AG09309 (cell line): ENCODE data around the gene KCTD16.
A peak's percentile ranks its signal among the peaks of the same experiment; 100 is the strongest.

ENCODE experiments used
- DNase-seq: peaks from one replicate; pipeline ENCODE4 v3.0.0-alpha.2; 2010; ENCODE audit warnings: low read depth
- H3K4me3 ChIP-seq: 2 replicates; pipeline ENCODE4 v1.5.1; 2011; ENCODE audit warnings: mild to moderate bottlenecking, low read depth, low read length, moderate library complexity; ENCODE audit not compliant: control insufficient read depth
- TF ChIP-seq, protein P1 (sequence below): IDR thresholded peaks from 2 replicates; pipeline ENCODE4 v1.5.1; 2011; ENCODE audit warnings: mild to moderate bottlenecking, low read depth, low read length, inconsistent platforms; ENCODE audit not compliant: insufficient read depth, control insufficient read depth; ENCODE audit errors: missing control alignments

The KCTD16 gene

DNA sequence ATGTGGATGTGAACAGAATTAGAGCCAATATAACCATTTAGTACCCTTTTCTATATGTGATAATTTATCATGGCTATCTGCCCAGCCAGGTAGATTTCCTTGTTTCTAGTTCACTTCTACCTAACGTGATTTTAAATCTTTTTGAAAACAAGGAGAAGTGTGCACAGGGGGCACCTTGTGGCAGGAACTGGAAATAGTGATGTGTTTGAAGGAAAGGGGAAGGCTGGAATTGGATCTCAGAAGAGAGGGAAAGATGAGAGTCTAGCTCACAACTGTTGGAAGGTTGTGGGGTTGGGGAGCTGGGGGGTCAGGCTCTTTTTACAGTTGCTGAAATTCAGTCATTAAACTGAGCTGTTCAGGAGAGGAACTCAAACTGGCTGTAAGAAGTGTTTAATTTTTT is 219.5 kb downstream of the KCTD16 start:
- TF ChIP-seq, protein P1, sequence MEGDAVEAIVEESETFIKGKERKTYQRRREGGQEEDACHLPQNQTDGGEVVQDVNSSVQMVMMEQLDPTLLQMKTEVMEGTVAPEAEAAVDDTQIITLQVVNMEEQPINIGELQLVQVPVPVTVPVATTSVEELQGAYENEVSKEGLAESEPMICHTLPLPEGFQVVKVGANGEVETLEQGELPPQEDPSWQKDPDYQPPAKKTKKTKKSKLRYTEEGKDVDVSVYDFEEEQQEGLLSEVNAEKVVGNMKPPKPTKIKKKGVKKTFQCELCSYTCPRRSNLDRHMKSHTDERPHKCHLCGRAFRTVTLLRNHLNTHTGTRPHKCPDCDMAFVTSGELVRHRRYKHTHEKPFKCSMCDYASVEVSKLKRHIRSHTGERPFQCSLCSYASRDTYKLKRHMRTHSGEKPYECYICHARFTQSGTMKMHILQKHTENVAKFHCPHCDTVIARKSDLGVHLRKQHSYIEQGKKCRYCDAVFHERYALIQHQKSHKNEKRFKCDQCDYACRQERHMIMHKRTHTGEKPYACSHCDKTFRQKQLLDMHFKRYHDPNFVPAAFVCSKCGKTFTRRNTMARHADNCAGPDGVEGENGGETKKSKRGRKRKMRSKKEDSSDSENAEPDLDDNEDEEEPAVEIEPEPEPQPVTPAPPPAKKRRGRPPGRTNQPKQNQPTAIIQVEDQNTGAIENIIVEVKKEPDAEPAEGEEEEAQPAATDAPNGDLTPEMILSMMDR = peak; percentile 34
- H3K4me3 ChIP-seq = no peak overlapping the region
- DNase-seq = no peak

DNA sequence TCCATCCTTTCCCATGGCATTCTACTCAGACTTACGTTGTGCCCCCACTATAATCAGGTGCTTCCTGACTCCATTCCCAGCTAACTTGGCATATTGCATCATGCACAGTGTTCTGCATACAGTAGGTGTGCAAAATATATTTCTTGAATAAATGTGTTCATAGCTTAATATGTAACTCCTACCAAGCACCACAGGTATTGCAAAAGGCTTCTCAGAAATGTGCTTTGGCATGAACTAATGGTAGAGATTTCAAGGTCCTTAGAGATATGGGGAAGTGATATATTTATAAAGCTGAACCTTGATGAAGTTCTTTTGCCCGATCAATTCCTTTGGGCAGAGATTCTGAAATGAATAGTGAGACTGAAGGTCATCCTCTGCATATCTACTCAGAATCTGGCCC is 220.4 kb downstream of the KCTD16 start:
- no peak overlapping the region for H3K4me3 ChIP-seq
- TF ChIP-seq, protein P1 = no peak
- DNase-seq = no peak

DNA sequence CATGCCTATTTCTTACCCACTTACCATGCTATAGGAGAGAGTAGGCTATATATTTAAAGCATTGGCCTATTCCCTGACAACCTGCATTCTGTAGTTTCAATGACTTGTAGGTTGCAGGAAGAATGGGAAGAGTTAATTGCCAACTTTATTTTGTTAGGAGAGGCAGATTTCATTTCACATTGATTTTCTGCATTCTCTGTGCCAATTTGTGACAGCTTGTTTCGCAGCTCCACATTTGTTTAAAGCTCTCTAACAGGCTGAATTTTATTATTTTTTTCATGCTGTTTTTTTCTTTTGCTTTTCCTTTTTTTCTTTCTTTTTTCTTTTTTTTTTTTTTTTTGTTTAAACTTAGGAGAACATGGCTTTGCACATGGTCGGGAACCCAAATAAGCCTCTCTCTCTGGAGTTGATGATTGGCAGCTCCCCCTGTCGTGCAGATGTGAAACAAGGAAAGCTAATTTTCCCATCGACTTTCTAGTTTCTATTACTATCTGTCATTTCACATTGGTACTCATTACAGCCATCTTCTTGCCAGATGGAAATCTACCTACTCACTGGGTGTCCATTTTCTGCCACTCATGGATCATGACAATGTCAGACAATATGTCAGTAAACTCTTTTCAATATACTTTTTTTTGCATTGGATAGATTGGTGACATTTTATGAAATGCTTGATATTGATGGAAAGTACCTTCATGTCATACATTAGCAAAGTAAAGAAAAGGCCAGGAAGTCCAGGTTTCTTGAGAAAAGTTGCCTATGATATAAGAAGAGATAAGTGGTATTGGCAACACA is 223.2 kb downstream of the KCTD16 start:
- H3K4me3 ChIP-seq = no peak overlapping the region
- no peak for DNase-seq
- TF ChIP-seq, protein P1 = no peak

DNA sequence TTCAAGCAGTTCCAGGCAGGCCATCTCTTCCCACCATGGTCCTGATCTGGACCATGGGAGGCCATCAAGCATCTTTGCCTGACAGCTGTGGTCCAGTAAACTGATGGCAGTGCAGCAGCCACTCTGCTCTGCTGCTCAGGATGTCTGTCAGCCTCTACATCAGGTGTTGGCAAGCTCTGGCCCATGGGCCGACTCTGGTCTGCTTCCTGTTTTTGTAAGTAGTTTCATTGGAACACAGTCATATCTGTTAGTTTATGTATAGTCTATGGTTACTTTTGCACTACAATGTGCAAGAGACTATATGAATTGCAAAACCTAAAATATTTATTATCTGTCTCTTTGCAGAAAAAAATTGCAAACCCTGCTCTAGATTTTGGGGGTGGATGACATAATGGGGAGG is 225.0 kb downstream of the KCTD16 start:
- H3K4me3 ChIP-seq = no peak overlapping the region
- TF ChIP-seq, protein P1 = no peak
- DNase-seq = no peak

DNA sequence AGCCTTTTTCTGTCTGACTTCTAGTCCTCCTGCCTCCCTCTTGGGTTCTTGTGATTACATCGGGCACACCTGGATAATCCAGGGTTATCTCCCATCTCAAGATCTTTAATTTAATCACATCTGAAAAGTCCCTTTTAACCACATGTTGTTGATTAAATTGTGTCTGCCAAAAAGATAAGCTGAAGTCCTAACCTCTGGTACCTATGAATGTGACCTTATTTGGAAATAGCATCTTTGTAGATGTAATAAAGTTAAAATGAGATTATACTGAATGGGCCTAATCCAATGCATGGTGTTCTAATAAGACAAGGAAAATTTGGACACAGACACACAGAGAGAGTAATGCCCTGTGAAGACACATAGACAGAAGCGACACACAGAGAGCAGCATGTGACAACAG is 232.4 kb downstream of the KCTD16 start:
- TF ChIP-seq, protein P1 = no peak

DNA sequence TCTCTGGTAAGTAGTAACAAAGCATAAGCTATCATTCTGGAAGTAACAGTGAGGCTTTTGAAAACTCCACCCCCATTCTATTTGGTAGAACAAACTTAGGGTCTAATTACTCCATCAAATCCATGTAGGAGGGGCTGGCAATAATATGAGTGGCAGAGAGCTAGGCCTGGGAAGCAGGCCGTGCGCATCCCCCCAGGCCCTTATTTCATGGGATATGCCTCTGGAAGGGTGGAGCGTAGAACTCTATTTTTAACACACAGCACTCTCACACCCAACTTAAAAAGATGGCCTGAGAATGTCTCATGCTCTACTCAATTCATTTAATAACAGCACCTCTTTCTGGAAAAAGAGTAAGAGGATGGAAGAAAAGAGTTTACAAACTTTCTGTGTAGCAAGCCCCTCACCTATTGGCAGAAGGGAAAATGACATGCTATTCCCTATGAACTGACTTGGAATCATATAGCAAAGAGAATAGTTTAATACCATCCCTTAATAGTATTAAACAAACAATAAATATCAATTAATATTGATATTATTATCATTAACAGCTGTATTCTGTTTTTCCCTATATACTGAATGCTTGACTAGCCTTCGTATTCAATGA is 233.2 kb downstream of the KCTD16 start:
- TF ChIP-seq, protein P1 = no peak
- DNase-seq = no peak
- no peak overlapping the region for H3K4me3 ChIP-seq

More for the DNA sequence above, 232.4 kb downstream of the KCTD16 start:
- no peak for DNase-seq
- no peak overlapping the region for H3K4me3 ChIP-seq

DNA sequence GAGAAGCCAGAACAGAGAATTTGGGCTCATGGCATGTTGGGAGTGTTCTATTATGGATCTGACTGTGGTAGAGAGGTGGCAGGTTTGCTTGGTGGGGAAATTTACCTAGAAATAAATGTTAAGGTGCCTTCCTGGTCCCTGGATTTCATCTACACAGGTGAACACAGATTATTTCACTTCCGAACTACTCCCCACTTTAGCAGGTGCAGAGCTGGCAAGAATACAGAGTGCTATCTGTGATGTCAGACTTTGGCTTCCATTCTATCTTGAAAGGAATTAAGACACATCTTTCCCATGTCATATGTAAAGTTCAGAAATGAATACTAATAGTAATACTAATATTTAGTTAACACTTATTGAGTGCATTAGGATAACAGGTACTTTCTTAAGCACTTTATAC is 234.0 kb downstream of the KCTD16 start:
- TF ChIP-seq, protein P1 = no peak
- no peak for DNase-seq
- no peak overlapping the region for H3K4me3 ChIP-seq
